ENCODE data around the gene CDC73.

- TF ChIP-seq POLR2A (IDR thresholded peaks at IDR 0.05) (no peak), CTCF (IDR thresholded peaks at IDR 0.05) (no peak), POLR2AphosphoS5 (IDR thresholded peaks at IDR 0.05) (no peak), EP300 (IDR thresholded peaks at IDR 0.05) (no peak)
Observed at GRCh38 chr1:193249187-193249586, 127.4 kb downstream of the CDC73 start.
